DND-41 (cell line): ENCODE measurements around the gene DVL1.

Source experiments
- ATAC-seq: fragments of 200-7000 bp; cut with Tn5 transposase; 3 replicates; pipeline ENCODE4 v1.9.1; 2021; ENCODE audit warnings: low read depth; ENCODE audit not compliant: insufficient read depth
- DNase-seq: peaks from one replicate; pipeline ENCODE4 v3.0.0-alpha.2; 2020
- H2AFZ ChIP-seq: 2 replicates; pipeline ENCODE4 v1.6.0; 2012; ENCODE audit warnings: low read depth, low read length
- H3K27ac ChIP-seq: 2 replicates; pipeline ENCODE4 v1.5.1; 2012; ENCODE audit warnings: low read length, inconsistent platforms
- H3K27me3 ChIP-seq: fragments of 200-600 bp; sonication (generic); 2 replicates; pipeline ENCODE4 v1.6.0; 2012; ENCODE audit warnings: low read length, mild to moderate bottlenecking, inconsistent platforms; ENCODE audit not compliant: insufficient read depth, poor library complexity
- H3K36me3 ChIP-seq: 2 replicates; pipeline ENCODE4 v1.5.1; 2012; ENCODE audit warnings: low read length, inconsistent platforms; ENCODE audit not compliant: insufficient read depth
- H3K4me1 ChIP-seq: 2 replicates; pipeline ENCODE4 v1.5.1; 2012; ENCODE audit warnings: mild to moderate bottlenecking, low read length; ENCODE audit not compliant: insufficient read depth
- H3K4me2 ChIP-seq: 2 replicates; pipeline ENCODE4 v1.6.0; 2012; ENCODE audit warnings: mild to moderate bottlenecking, moderate library complexity, low read length, inconsistent platforms; ENCODE audit not compliant: insufficient read depth
- H3K4me3 ChIP-seq, 2 experiments: fragments of 200-600 bp in 1 of 2; shearing (Covaris generic) in 1 of 2; 2 replicates each; pipeline ENCODE4 v1.5.1; 2012 to 2016; ENCODE audit warnings: inconsistent platforms in 2 of 2, low read length in 2 of 2, mild to moderate bottlenecking in 2 of 2, low read depth in 1 of 2, moderate library complexity in 1 of 2
- H3K79me2 ChIP-seq: 2 replicates; pipeline ENCODE4 v1.6.0; 2012; ENCODE audit warnings: low read length, inconsistent platforms; ENCODE audit not compliant: insufficient read depth
- H3K9ac ChIP-seq: 2 replicates; pipeline ENCODE4 v1.6.0; 2012; ENCODE audit warnings: low read depth, mild to moderate bottlenecking, inconsistent platforms, low read length, moderate library complexity
- H3K9me3 ChIP-seq: 2 replicates; pipeline ENCODE4 v1.5.1; 2012; ENCODE audit warnings: low read length, moderate library complexity, mild to moderate bottlenecking, inconsistent platforms; ENCODE audit not compliant: insufficient read depth, severe bottlenecking
- H4K20me1 ChIP-seq: 2 replicates; pipeline ENCODE4 v1.6.0; 2012; ENCODE audit warnings: low read length; ENCODE audit not compliant: insufficient read depth
- CTCF ChIP-seq: IDR thresholded peaks from 2 replicates; pipeline ENCODE4 v1.5.1; 2012; ENCODE audit warnings: borderline replicate concordance, low read length, moderate library complexity, mild to moderate bottlenecking; ENCODE audit not compliant: poor library complexity, severe bottlenecking; ENCODE audit errors: extremely low read depth
- EZH2 ChIP-seq: IDR thresholded peaks from 3 replicates; pipeline ENCODE4 v1.6.1; 2012; ENCODE audit warnings: borderline replicate concordance, low read depth, mild to moderate bottlenecking, moderate library complexity, low read length, inconsistent platforms; ENCODE audit not compliant: severe bottlenecking

The DVL1 gene

DNA sequence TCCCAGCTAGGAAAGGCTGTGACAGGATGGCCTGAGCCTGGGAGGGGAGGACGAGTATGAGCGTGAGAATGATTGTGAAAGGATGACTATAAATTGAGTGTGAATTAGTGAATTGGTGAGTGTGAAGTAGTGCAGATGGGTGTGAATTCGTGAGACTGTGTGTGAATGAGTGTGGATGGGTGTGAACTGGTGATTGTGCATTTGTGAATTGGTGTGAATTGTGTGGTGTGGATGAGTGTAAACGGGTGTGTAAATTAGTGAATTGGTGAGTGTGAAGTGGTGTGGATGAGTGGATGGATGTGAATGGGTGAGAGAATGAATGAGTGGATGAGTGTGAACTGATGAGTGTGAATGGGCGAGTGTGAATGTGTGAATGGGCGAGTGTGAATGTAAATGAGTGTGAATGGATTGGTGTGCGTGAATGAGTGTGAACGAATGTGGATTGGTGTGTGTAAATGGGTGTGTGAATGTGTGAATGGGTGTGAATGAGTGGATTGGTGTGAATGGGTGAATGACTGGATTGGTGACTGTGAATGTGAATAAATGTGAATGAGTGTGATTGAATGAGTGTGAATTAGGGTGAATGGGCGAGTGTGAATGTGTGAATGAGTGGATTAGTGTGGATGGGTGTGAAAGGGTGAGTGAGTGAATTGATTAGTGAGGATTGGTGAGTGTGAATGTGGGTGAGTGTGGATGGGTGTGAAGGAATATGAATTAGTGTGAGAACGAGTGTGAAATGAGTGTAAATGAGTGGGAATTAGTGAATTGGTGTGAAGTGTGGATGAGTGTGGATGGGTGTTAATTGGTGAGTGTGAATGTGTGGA, 16.9 kb upstream of the DVL1 start:
- Histone ChIP-seq H3K4me3 (no peak overlapping the region), H3K36me3 (no peaks in the 10 kb centered on the region), H3K4me2 (no peak overlapping the region), H3K27me3 (no peaks in the 10 kb centered on the region), H4K20me1 (no peaks in the 10 kb centered on the region; the same call in 1 of the 2 replicates), H3K9me3 (peaks cover 17% of the 10 kb centered on the region), H3K9ac (no peak overlapping the region), H3K4me1 (no peaks in the 10 kb centered on the region), H2AFZ (no peak overlapping the region), H3K27ac (no peak overlapping the region), H3K79me2 (no peaks in the 10 kb centered on the region)
- no peak for ATAC-seq
- no peak for DNase-seq
- TF ChIP-seq CTCF, result no peak
- TF ChIP-seq EZH2, result no peak

DNA sequence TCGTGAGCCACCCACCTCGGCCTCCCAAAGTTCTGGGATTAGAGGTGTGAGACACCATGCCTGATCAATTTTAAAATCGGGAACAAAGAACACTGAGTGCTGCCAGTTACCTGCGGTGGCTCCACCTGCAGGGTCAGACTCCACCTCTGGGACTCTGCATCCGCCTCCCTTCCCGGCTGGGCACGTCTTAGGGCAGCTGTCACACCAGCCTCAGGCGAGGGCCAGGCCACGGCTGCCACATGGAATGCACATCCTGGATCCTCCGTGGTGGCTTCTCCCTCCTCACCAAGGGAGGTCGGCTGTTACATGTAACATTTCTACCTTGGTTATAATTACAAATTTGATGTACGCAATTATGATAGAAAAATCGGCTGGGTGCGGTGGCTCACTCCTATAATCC, 15.0 kb upstream of the DVL1 start:
- H4K20me1 ChIP-seq, result no peaks in the 10 kb centered on the region
- H3K9ac ChIP-seq, result no peak overlapping the region
- ATAC-seq (no peak), DNase-seq (no peak)
- H3K27ac ChIP-seq, result no peak overlapping the region
- no peaks in the 10 kb centered on the region for H3K4me1 ChIP-seq
- H3K4me3 ChIP-seq, result no peak overlapping the region
- no peak for TF ChIP-seq EZH2
- TF ChIP-seq CTCF, result no peak
- no peak overlapping the region for H3K4me2 ChIP-seq
- H3K36me3 ChIP-seq, result no peaks in the 10 kb centered on the region
- H3K79me2 ChIP-seq, result no peaks in the 10 kb centered on the region
- H3K27me3 ChIP-seq, result no peaks in the 10 kb centered on the region
- H2AFZ ChIP-seq, result no peak overlapping the region
- peaks cover 17% of the 10 kb centered on the region for H3K9me3 ChIP-seq

DNA sequence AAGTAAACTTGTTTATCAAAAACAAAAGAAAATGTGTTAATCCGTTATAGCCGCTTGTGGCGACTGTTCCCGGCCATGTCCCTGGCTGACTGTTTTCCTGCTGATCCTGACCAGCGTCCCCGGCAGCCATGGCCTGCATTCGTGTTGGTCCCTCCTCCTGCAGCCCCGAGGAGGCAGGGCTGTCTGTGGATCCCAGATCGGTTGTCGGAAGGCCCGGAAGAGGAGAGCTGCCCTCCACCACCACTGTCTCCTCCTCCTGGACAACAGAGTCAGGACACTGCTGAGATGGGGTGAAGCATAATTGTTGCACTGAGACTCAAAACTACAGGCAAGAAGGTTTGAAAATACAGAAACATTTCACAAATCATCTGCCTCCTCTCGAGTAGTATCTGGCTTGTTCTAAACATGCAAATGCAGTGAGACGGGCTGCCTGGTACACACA, 12.8 kb upstream of the DVL1 start:
- Histone ChIP-seq H3K27me3 (no peaks in the 10 kb centered on the region), H2AFZ (no peak overlapping the region), H3K4me1 (no peaks in the 10 kb centered on the region), H3K79me2 (no peaks in the 10 kb centered on the region), H3K9ac (no peak overlapping the region), H3K27ac (no peak overlapping the region), H3K36me3 (no peaks in the 10 kb centered on the region), H4K20me1 (no peaks in the 10 kb centered on the region), H3K4me3 (no peak overlapping the region), H3K4me2 (no peak overlapping the region), H3K9me3 (peaks cover 13% of the 10 kb centered on the region)
- DNase-seq (no peak), ATAC-seq (no peak)
- TF ChIP-seq EZH2 (no peak), CTCF (no peak)
